GM19467 (cell line): ENCODE data around the gene CHKA.
A peak's percentile ranks its signal among the peaks of the same experiment; 100 is the strongest.

Experiments used
- ATAC-seq: cut with Tn5 transposase; IDR thresholded peaks from one replicate; pipeline ENCODE4 v1.9.1; 2021; ENCODE audit warnings: mild to moderate bottlenecking, moderate library complexity; ENCODE audit not compliant: unreplicated experiment

CHKA gene

GRCh38 chr11:68143310-68143689, 22.1 kb upstream of the CHKA start:
- no peak for ATAC-seq

GRCh38 chr11:68142441-68143309, 21.5 kb upstream of the CHKA start:
- ATAC-seq: no peak

- no peak for ATAC-seq
Observed at GRCh38 chr11:68142028-68142412, 20.8 kb upstream of the CHKA start.

- ATAC-seq: no peak
Observed at GRCh38 chr11:68141246-68142027, 20.2 kb upstream of the CHKA start.

GRCh38 chr11:68140496-68141245, 19.5 kb upstream of the CHKA start:
- ATAC-seq: no peak

- ATAC-seq: no peak
Observed at GRCh38 chr11:68138237-68138636, 17.0 kb upstream of the CHKA start.

- ATAC-seq: no peak
Observed at GRCh38 chr11:68137833-68138232, 16.6 kb upstream of the CHKA start.

- ATAC-seq: no peak
Observed at GRCh38 chr11:68136866-68137265, 15.7 kb upstream of the CHKA start.

- no peak for ATAC-seq
Observed at GRCh38 chr11:68135161-68135560, 14.0 kb upstream of the CHKA start.

GRCh38 chr11:68133761-68134160, 12.6 kb upstream of the CHKA start:
- ATAC-seq: no peak

GRCh38 chr11:68130121-68130520, 8.9 kb upstream of the CHKA start:
- no peak for ATAC-seq

- ATAC-seq: no peak
Observed at GRCh38 chr11:68128682-68129327, 7.6 kb upstream of the CHKA start.

- ATAC-seq: no peak
Observed at GRCh38 chr11:68127714-68128681, 6.8 kb upstream of the CHKA start.

- no peak for ATAC-seq
Observed at GRCh38 chr11:68125164-68125563, 4.0 kb upstream of the CHKA start.

GRCh38 chr11:68122936-68123539, 1.9 kb upstream of the CHKA start:
- ATAC-seq: no peak

GRCh38 chr11:68120273-68121066, 718 bp downstream of the CHKA start:
- ATAC-seq: peak; percentile 7

- ATAC-seq: no peak
Observed at GRCh38 chr11:68118706-68119448, 2.3 kb downstream of the CHKA start.
